HG03103 (cell line): ENCODE data around the gene PYGO2.

Source experiments
- ATAC-seq: cut with Tn5 transposase; IDR thresholded peaks from one replicate; pipeline ENCODE4 v1.9.1; 2021; ENCODE audit warnings: low read depth; ENCODE audit not compliant: unreplicated experiment

Gene PYGO2

DNA sequence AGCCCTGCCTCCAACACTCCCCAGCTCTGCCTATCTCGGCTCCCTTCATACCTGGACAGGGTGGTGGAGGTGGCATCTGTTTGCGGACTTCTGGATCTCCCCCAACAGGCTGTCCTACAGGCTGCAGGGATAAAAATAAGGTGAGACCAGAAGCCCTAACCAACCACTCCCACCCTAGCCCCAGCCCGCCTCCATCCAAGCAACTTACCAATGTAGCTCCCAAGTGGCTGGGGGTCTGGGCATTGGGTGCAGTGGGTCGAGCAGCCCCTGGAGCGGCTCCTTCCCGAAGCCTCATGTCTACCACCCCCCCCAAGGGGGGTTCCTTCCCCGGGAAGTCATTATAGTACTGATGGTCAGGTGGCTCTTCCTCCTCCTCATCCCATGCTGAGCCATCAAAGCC, 4.5 kb upstream of the PYGO2 start:
- no peak for ATAC-seq

DNA sequence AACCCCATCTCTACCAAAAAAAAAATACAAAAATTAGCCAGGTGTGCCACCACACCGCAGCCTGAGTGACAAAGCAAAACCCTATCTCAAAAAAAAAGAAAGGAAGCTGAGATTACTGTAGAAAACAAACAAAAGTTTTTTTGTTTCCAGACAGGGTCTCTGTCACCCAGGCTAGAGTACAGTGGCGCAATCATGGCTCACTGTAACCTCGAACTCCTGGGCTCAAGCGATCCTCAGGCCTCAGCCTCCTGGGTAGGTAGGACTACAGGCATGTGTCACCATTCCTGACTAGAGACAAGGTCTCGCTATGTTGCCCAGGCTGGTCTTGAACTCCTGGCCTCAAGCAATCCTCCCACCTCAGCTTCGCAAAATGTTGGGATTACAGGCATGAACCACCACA, 2.8 kb upstream of the PYGO2 start:
- ATAC-seq, result no peak

DNA sequence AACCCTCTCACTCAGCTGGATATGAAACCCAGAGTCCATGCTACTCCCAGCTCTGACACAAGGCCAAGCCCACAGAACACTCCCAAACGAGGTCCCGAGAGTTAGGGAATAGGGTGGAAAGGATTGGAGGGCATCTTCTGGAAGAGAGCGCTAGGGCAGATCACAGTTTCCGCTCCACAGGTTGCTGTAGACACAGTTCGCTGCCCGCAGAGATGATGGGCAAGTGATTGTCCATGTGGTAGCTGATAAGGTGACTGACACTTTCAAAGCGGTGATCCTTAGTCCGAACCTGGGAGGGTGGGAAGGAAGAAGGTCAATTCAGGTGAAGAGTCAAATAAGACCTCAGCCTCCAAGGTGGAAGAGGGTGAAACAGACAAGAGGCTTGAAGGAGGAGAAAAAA, 2.1 kb upstream of the PYGO2 start:
- no peak for ATAC-seq

DNA sequence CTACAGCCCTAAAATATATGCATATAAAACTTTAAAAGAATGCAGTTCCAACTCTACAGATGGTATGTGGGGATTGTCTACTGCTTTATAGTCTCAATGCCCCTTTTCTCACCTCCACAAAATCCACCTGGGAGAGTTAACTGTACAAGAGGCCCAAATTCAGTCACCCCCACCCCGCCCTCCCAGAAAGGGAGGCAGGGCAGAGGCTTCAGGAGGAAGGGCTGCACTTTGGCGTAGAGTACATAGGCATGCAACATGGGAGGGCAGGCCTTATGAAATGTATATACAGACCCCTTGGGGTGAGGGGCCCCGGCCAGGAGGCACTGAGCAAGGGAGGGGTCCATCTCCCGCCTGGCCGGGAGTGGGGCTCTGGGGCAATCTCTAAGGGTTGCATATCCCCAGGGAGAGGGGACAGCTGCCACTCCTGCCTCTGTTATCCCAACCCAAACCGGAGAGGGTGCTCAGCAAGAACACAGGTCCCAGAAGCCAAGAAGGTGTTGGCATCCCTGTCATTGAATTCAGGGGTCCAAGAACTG, 1.3 kb upstream of the PYGO2 start:
- no peak for ATAC-seq

DNA sequence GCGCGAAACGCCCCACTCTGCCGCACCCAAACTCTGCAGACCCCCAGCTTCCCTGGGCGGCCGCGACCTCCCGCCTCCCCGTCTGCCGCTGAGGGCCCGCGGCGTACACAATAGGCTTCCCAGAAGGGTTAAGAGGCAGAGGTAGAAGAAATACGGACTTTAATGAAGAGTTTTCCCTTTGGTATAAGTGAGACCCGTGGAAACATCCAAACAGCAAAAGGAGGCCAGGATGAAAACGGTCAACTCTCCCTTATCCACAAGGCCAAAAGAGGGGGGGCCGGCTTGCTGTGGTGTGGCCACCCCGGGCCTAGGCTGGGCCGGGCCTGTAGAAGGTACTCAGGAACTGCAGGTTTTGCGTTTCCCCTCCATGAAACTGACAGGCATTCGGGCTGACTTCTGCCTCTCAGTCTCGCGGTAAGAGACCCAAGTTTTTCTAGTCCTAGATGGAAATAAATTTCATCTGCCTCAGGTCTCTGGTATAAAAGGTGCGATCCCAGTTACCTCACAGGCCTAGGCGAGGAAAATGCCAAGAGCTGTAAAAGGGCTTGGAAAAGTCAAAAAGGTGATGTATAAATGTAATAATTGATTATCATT, 671 bp upstream of the PYGO2 start:
- ATAC-seq, result no peak

DNA sequence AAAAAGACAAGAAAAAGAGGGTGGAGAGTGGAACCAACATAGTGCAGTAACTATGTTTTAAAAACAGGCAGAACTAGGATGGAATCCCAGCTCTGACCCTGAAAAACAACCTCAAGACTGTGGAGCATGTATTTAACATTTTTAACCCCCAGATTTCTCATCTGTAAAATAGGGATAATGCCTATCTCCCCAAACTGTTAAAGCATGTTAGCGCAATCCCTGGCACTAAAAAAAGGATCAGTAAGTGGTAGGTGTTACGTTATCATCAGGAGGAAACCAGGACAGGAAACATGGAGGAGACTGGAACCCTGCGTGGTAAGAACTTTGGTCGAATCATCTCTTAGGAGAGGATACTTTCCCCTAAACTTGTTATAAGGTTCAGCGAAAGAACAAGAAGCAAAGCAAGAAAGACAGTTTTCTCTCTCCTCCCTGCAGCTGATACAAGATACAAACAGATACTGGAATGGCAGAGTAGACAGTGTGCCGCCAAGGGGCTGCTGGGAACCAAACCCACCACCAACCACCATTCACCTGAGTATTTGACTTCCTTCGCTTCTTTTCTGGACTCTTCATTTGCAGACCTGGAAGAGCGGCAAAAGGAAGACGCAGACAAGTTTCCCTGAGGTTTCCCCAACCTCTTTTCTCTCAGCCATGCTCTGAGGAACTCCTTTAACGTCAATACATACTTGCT, 991 bp downstream of the PYGO2 start:
- no peak for ATAC-seq

DNA sequence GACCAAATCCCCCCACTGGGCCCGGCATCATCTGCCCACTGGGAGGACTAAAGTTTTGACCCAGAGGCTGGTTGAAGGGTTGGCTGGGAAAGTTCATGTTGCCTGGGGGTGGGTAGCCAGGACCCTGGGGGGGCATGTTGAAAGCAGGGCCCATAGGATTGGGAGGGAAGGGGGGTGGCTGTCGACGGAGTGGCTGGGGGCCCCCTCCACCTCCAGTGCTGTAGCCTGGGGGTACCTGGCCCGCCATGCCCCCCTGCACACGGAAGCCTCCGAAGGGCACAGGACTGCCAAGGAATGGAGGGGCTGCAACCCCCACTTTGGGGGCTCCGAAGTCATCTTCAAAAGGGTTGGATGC, 2.2 kb downstream of the PYGO2 start:
- ATAC-seq, result no peak

DNA sequence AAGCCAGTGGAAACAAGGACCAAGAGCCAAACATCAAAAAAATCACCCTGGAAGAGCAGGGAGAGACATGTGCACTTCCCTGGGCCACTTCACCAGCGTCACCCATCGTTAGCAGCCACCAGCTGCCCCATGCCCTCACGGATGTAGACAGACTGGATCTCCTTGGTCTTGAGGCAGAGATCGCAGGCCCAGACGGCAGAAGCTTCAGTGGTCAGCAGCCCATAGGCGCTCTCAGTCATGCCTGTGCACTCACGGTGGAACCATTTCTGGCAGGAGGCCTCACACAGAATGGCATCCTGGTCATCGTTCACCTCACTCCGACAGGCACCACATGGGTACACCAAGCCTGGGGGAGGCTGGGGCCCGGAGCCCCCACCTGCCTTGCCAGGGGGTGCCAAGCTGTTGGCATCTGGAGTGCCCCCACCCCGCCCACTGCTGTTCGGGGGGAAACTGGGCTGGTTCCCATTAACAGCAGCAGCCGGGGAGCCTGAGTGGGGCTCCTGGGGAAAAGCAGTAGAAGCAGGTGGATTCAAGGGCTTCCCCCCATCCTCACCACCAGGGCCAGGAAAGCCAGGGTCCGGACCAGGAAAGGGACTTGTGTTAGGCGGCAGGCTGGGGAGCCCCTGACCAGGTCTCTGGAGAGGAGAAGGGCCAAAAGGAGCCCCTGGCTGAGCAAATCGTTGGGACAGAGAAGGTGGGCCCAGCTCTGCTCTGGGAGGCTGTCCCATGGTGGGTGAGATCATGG, 2.7 kb downstream of the PYGO2 start:
- no peak for ATAC-seq

DNA sequence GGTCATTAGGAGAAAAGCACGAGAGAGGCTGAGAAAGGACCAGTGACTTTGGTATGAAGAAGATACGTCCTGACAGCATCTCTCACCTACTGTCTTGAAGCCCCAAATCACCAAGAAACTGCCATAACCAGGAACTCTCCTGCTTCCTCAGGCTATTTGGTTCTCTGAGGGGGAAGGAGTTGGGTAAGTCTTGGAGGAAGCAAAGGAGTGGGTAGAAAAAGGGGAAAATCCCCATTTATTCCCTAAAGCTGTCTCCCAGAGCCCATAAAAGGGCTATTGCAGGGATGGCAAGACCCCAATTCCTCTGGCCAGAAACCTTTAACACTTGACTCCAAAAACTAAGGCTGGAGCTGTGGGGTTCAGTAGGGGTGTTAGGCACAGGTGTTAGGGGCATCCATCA, 3.5 kb downstream of the PYGO2 start:
- ATAC-seq, result no peak

DNA sequence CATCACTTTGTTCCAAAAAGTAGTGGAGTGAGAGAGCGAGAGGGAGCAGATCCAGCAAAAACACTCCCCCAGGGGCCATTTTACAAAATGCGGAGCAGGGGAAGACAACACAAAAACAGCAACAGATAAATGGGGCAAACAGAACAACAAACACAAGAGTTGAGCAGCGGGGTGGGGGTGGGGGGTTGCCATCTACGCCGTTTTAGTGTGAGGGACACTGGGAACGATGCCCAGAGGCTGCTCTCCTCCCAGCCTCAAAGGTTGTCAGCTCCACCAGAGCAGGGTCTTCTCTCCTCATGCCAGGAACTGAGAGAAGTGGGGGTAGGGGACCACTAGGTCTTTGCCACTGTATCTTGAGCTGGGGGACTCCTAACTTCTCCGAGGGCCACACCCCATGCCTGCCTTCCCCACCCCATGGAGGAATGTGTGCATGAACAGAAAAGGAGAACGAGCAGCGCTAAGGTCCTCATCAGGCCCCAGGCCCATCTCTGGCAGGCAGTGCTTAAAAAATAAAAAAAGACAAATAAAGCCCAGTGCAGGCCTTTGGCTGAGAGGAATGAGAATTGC, 4.4 kb downstream of the PYGO2 start:
- ATAC-seq, result no peak

DNA sequence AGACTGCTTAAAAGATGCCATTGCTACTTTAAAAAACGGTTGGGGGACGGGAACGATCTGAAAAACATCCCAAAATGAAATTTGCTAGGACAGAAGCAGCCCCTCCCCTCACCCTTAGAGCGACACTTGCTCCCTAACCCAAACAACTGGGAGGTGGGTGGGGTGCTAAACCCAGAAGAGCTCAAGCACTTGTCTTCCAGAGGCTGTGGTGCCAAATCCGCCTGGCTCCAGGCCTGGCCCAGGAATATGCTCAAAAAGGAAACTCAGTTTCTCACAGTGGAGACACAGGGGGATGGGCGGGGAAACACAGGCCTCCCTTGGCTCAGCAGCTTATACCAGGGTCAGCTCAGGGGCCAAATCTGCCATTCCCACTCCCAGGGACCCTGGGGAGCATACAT, 5.0 kb downstream of the PYGO2 start:
- no peak for ATAC-seq

DNA sequence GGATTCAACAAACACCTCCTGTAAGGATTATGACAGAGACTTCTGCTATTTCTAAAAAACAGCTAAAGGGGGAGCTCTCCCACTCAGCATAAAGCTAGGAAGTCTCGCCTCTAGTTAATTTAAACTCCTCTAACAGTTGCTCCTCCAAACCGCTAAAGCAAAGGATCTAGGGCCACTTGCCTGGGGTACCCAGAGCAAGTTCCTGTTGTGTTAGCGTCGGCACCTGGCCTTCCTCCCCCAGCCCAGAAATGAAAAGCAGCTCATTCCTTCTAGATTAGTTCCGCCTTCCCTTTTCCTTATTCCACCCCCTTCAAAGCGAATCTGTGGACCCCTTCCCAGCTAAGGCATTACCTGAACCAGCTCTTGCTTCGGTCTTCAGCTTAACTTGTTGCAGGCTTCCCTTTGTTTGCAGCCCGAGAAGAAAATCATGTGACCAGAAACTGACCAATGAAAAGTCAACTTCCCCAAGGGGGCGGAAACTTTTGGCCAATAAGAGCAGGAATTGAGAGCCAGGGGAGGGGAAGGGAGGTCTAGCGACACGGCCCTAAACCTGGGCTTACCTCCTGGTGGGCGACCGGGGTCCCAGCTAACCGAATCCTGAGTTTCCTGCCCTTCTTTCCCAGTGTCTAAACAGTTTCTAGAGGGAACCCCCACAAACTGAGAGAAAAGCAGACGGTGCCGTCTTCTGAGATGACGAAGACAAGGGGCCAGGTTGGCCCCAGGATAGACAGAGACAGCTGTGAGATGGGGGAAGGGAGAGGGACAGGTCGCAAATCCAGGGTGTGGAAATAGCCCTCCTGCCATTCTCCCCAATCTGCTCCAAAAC, 5.7 kb downstream of the PYGO2 start, which contains the start of gene PBXIP1:
TSS of gene PBXIP1 (minus strand) at position 382 of the 826 bp plus-strand sequence. CDS start 2,378 bp downstream, outside the sequence.
- no peak for ATAC-seq

DNA sequence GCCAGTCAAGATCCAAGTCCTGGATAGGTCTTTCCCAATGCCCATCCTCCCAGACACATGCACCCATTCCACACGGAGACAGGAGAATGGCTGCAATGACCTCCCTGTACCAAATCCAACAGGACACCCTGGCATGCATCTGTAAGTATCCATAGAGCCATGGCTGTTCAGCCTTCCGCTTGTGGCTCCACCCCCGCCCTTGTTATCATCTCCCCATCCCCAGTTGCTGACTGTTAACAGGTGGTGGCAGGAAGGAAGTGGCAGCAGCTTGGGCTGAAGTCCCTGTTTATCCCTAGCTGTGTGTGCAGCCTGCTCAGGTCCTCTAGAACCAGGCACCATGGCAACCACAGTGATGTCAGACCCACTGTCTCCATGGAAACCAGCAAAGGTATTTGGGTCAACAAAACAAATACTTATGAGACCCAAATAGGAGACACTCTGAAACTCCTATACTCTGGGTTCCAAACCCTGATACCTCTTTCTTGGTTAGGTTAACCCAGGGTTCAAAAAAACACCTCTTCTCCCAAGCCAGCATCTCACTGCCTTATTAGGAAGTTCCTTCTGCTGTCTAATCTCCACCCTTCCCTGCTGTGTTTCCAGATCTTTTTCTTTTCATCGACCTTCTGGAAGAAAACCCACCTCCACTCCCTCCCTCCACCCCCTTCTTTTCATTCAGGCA, 6.4 kb downstream of the PYGO2 start:
- no peak for ATAC-seq

DNA sequence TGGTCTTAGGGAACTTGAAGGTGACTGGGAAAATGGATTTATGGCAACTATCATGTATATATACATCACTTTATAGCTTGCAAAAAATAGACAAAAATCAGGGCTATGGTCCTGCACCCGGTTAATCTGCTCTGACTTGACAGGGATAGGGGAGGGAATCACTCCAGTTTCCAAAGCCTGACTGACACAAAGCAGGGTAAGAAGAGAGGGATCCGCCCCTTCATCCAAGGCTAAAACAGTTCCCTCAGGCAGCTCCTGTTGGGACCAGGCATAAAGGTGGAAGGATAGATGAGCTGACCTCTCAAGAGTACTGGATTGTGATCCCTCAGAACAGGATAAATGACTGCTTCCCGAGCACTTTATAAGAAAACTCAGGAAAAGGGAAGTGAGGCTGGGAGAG, 7.0 kb downstream of the PYGO2 start:
- no peak for ATAC-seq

DNA sequence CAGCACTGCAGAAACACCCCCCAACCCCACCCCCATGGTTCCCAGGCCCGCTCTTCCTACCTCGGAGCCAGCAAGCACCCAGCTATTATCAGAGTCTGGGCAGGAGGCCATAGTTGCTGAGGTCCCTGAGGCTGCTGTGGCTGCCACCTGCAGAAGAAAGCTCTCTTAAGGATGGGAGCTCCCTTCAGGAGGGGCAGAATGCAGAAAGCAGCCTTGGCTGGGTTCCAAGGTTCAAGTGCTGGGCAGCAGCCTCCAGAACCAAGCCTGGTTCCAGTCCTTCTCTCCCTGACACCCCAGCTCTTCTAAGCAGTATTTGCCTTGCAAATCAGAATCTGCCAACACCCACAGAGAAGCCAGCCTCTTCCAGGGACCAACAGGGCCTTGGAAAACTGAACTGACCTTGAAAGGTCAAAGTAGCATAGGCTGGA, 8.0 kb downstream of the PYGO2 start:
- ATAC-seq, result no peak

DNA sequence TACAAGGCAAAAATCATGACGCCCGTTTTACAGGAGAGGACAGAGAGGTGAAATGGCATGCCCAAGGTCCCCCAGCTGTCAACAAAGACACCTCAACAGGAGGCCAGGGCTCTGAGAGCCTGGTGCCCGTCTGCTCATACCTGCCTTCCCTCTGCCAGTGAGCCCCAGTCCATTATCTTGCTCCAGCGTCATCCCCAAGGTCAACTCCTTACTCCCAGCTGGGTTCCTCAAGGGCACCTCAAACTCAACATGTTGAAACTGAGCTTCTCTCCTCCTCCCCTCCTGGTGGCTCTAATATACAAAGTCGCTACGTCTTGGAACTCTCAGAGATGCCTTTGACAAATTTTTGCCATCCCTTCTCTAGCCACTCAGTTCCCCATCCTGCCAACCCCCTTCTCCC, 8.9 kb downstream of the PYGO2 start:
- ATAC-seq, result no peak

DNA sequence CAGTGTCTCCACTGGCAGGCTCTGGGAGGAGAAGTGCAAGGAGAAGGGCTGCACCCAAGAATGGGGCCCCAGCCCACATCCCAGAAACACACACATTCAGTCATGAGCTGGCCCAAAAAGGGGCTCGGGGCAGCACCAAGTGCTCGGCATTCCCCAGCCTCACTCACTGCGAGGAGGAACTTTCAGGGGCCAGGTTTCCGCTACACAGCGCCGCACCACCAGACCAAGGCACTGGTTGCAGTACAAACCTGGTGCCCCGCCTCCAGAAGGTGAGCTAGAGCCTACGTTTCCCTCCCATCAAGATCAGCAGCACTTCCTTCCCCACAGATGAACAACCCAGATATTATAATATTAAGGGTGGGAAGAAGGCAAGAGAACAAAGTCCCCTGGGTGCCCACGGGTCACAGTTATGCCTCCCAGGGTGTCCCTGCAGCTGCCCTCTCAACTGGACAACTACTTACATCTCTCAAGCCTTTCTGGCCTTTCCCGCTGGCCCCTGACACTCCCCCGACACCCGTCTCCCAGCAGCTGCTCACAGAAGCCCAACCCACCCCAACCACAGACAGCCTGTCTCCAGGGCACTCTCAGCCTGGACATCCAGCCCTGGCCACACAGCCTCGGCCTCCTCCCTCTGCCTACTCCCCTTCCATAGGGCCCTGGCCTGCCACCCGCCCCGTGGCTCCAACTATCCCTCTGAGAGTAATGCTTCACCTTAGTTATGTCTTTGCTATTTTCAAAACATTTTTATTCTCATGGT, 9.5 kb downstream of the PYGO2 start:
- no peak for ATAC-seq

DNA sequence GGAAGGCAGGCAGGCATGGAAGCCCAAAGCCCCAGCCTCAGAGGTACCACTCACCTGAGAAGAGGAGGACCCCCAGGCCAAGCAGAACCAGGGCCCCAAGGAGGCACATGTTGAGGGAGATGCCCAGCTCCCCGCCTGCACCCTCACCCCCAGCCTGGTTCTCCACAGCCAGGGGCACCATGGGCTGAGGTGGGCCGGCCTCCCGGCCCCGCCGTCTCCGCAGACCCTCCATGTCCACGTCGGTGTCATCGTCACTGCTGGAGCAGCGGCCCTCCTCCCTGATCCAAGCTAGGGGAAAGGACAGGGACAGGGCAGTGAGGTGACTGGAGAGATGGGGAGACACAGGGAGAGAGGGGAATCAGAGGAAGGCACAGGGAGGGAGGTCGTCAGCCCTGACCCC, 13.5 kb downstream of the PYGO2 start:
- no peak for ATAC-seq
